Measurements from ENCODE around the gene ERC1. TPM values are rescaled to one million over a fixed set of nuclear protein-coding genes. Genes with fewer than 3 reads are reported as not detected.
A peak's percentile ranks its signal among the peaks of the same experiment; 100 is the strongest.

The ERC1 gene
- total RNA-seq, 5 donors from 2014 or later (not counting 1 experiment from before 2014, with no cell fraction given): 41.8 to 68.0 (median 46.5) TPM

DNA sequence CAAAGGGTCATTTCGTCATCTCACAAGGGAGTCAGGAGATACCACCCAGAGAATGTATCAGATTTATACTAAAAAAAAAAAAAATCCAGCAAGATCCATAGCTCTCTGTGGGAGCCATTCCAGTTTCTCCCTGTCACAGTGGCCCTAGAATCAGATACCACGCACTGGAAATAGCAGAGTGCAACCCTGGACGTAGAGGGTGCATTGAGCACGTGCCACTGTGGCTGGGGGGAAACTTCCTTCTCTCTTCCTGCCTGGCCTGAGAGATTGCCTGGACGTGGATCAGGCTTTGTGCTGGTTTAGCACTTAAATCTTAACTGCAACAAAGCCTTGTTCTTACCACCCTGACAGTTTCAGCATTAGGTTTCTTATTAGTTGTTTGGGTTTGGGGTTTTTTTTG is 479.0 kb downstream of the ERC1 start:
- Mint-ChIP-seq H3K36me3 (peaks cover 24% of the 10 kb centered on the region), H3K4me1 (peaks cover 0 to 6% (median 0%) of the 10 kb centered on the region in 3 donors), H3K27me3 (no peaks in the 10 kb centered on the region), H3K27ac (no peak overlapping the region), H3K4me3 (no peak overlapping the region), H3K9me3 (no peaks in the 10 kb centered on the region)
- H3K4me1 ChIP-seq (ENCODE audit: control insufficient read depth in 1 of 2, extremely low read depth in 1 of 2, insufficient read depth in 2 of 2, low read length in 2 of 2): peaks cover 10 to 23% of the 10 kb centered on the region in 2 experiments
- POLR2A ChIA-PET: no interaction called here
- ATAC-seq (replicated peaks in 1 of 4) (no peak), DNase-seq (no peak)
- H3K36me3 ChIP-seq (ENCODE audit: control insufficient read depth in 2 of 2, extremely low read depth in 1 of 2, insufficient read depth in 1 of 2, low read length in 1 of 2): no peaks in the 10 kb centered on the region
- no peaks in the 10 kb centered on the region for H3K27me3 ChIP-seq (replicated peaks in 1 of 2; ENCODE audit: control insufficient read depth in 2 of 2, extremely low read depth in 1 of 2, insufficient read depth in 2 of 2, low read length in 1 of 2)
- no peak overlapping the region for H3K4me3 ChIP-seq (ENCODE audit: control insufficient read depth in 1 of 2, extremely low read depth in 1 of 2, low read length in 1 of 2)
- CTCF ChIA-PET: no interaction called here
- no peak overlapping the region for H3K27ac ChIP-seq (ENCODE audit: low read length)
- no peaks in the 10 kb centered on the region for H3K9me3 ChIP-seq
- WGBS (ENCODE audit: insufficient coverage): 59% methylated on average over 2 of the region's 5 CpGs

DNA sequence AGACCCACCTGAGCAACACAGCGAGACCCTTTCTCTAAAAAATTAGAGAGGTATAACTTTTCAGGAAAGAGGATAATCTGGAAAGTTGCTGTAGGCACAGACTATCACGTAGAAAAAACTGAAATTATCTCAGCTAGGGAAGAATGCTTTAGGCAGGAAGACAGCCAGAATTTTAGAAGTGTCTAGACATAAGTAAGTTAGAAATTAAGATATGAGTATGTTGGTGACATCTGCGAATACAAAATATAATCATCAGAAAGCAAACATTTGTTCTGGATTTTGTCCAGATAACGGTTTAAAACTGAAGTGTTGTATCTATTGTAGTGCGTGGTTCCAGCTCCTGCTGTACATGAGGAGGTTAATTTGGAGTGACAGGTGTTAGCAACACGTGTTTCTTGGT is 480.2 kb downstream of the ERC1 start:
- Mint-ChIP-seq H3K4me1 (peaks cover 0 to 6% (median 0%) of the 10 kb centered on the region in 3 donors), H3K36me3 (peaks cover 14% of the 10 kb centered on the region), H3K27ac (no peak overlapping the region), H3K4me3 (no peak overlapping the region), H3K9me3 (no peaks in the 10 kb centered on the region), H3K27me3 (no peaks in the 10 kb centered on the region)
- no peak for DNase-seq
- no peaks in the 10 kb centered on the region for H3K27me3 ChIP-seq (replicated peaks in 1 of 2; ENCODE audit: control insufficient read depth in 2 of 2, extremely low read depth in 1 of 2, insufficient read depth in 2 of 2, low read length in 1 of 2)
- no peak overlapping the region for H3K4me3 ChIP-seq (ENCODE audit: control insufficient read depth in 1 of 2, extremely low read depth in 1 of 2, low read length in 1 of 2)
- WGBS (ENCODE audit: insufficient coverage): 100% methylated on average over 2 of the region's 6 CpGs
- peaks cover 10 to 23% of the 10 kb centered on the region in 2 experiments for H3K4me1 ChIP-seq (ENCODE audit: control insufficient read depth in 1 of 2, extremely low read depth in 1 of 2, insufficient read depth in 2 of 2, low read length in 2 of 2)
- CTCF ChIA-PET: no interaction called here
- POLR2A ChIA-PET: interaction anchor here in 1 of 2 donors (0.5 to 0.6 kb wide), 2 partner anchors 83 to 328 kb away, joined by 4 to 8 read pairs; no protein-coding TSS in a partner anchor
- ATAC-seq (replicated peaks in 1 of 4): no peak
- no peaks in the 10 kb centered on the region for H3K9me3 ChIP-seq
- H3K36me3 ChIP-seq (ENCODE audit: control insufficient read depth in 2 of 2, extremely low read depth in 1 of 2, insufficient read depth in 1 of 2, low read length in 1 of 2): no peaks in the 10 kb centered on the region
- no peak overlapping the region for H3K27ac ChIP-seq (ENCODE audit: low read length)

DNA sequence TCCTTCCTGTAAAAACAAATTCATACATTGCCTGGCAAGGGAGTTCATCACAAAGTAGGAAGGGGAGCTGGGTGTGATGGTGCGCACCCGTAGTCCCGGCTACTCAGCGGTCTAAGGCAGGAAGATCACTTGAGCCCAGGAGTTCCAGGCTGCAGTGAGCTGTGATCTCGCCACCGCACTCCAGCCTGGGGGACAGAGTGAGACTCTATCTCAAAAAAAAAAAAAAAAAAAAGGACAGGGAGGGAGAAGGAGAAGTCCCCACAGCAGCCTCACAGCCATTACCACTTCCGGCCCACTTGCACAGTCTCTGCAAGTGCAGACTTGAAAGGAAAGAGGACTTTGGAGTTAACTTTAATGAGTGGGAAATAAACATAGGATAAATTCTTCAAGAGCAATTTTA is 482.4 kb downstream of the ERC1 start:
- DNase-seq (peak in 30 of 35 experiments; percentile 8 to 58 (median 28)), ATAC-seq (replicated peaks in 1 of 4) (peak; percentile 58 to 90 (median 81))
- H3K9me3 ChIP-seq: no peaks in the 10 kb centered on the region
- peak overlapping the region in 1 of 2 donors; percentile 46 for H3K4me3 ChIP-seq (ENCODE audit: control insufficient read depth in 1 of 2, extremely low read depth in 1 of 2, low read length in 1 of 2)
- Mint-ChIP-seq H3K4me1 (peaks cover 0 to 6% (median 0%) of the 10 kb centered on the region in 3 donors), H3K27ac (peak overlapping the region in 1 of 2 donors; percentile 59), H3K4me3 (peak overlapping the region in 2 of 3 donors; percentile 46 to 49), H3K36me3 (peaks cover 13% of the 10 kb centered on the region), H3K27me3 (no peaks in the 10 kb centered on the region), H3K9me3 (no peaks in the 10 kb centered on the region)
- 7% methylated on average over 4 of the region's 7 CpGs for WGBS (ENCODE audit: insufficient coverage)
- ChIA-PET POLR2A (interaction anchor here in 1 of 2 donors (1.0 kb wide), 1 partner anchor 473 kb away, joined by 6 read pairs; no protein-coding TSS in a partner anchor), CTCF (no interaction called here)
- H3K27me3 ChIP-seq (replicated peaks in 1 of 2; ENCODE audit: control insufficient read depth in 2 of 2, extremely low read depth in 1 of 2, insufficient read depth in 2 of 2, low read length in 1 of 2): no peaks in the 10 kb centered on the region
- H3K27ac ChIP-seq (ENCODE audit: low read length): no peak overlapping the region
- H3K4me1 ChIP-seq (ENCODE audit: control insufficient read depth in 1 of 2, extremely low read depth in 1 of 2, insufficient read depth in 2 of 2, low read length in 2 of 2): peaks cover 10 to 23% of the 10 kb centered on the region in 2 experiments
- no peaks in the 10 kb centered on the region for H3K36me3 ChIP-seq (ENCODE audit: control insufficient read depth in 2 of 2, extremely low read depth in 1 of 2, insufficient read depth in 1 of 2, low read length in 1 of 2)

DNA sequence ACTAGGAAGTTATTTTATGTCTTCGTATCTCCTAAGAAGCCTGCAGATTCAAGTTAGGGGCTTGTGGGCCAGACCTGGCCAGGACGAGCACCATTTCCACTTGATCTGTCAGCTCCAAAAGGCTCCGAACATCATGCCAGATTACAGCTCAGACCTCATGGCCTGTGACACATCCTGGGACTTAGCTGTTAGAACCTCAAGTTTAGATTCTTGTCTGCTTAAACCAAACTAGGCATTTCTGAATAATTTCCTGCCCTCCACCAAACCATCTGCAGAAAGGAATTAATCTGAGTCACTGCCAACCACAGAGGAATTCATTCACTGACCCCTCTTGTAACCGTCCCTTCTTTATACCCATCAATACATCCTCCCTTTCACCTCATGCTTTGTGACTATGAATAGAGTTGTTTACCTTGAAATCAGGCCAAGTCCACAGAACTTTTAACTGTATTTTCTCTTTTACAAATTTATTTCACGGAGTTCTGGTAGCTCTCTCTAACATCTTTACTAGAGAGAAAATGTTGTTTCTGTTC is 483.1 kb downstream of the ERC1 start:
- Histone ChIP-seq H3K27me3 (replicated peaks in 1 of 2; ENCODE audit: control insufficient read depth in 2 of 2, extremely low read depth in 1 of 2, insufficient read depth in 2 of 2, low read length in 1 of 2) (no peaks in the 10 kb centered on the region), H3K27ac (ENCODE audit: low read length) (no peak overlapping the region), H3K4me3 (ENCODE audit: control insufficient read depth in 1 of 2, extremely low read depth in 1 of 2, low read length in 1 of 2) (no peak overlapping the region), H3K4me1 (ENCODE audit: control insufficient read depth in 1 of 2, extremely low read depth in 1 of 2, insufficient read depth in 2 of 2, low read length in 2 of 2) (peaks cover 10 to 23% of the 10 kb centered on the region in 2 experiments), H3K36me3 (ENCODE audit: control insufficient read depth in 2 of 2, extremely low read depth in 1 of 2, insufficient read depth in 1 of 2, low read length in 1 of 2) (no peaks in the 10 kb centered on the region), H3K9me3 (no peaks in the 10 kb centered on the region)
- Mint-ChIP-seq H3K4me1 (peaks cover 0 to 6% (median 0%) of the 10 kb centered on the region in 3 donors), H3K36me3 (peaks cover 10% of the 10 kb centered on the region), H3K4me3 (no peak overlapping the region), H3K9me3 (no peaks in the 10 kb centered on the region), H3K27ac (no peak overlapping the region), H3K27me3 (no peaks in the 10 kb centered on the region)
- WGBS (ENCODE audit: insufficient coverage): 65% methylated on average over 3 of the region's 5 CpGs
- ATAC-seq (replicated peaks in 1 of 4) (peak in 1 of 4 experiments; percentile 28), DNase-seq (peak in 1 of 35 experiments; percentile 11)
- ChIA-PET CTCF (no interaction called here), POLR2A (no interaction called here)

DNA sequence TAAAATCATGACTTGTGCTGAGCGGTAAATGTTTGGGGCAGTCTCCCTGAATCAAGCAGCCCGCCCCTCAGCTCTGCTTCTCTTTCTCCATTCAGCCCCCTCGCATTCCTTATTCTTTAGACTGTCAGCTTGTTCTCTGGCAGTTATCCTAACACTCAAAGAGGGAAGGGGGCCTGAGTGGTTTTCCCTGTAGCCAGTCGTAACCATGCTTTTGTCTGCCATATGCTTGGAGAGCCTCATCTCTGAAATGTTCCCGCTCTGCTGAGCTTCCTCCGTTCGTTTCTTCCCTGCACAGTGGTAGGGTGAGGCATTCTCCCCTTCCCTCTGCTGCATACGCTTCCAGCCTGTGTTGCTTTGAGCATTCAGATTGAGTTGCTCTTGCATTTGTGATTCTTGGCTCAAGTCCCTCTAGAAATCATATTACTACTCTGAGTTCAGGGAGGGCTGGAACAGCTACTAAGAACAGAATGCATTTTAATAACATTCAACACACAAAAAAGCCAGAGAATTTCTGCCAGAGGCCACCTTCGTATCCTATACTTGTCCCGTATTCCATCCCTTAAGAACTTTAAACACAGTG is 483.6 kb downstream of the ERC1 start:
- Mint-ChIP-seq H3K4me3 (no peak overlapping the region), H3K27me3 (no peaks in the 10 kb centered on the region), H3K4me1 (peaks cover 0 to 6% (median 0%) of the 10 kb centered on the region in 3 donors), H3K9me3 (no peaks in the 10 kb centered on the region), H3K27ac (no peak overlapping the region), H3K36me3 (peaks cover 9% of the 10 kb centered on the region)
- H3K27me3 ChIP-seq (replicated peaks in 1 of 2; ENCODE audit: control insufficient read depth in 2 of 2, extremely low read depth in 1 of 2, insufficient read depth in 2 of 2, low read length in 1 of 2): no peaks in the 10 kb centered on the region
- H3K36me3 ChIP-seq (ENCODE audit: control insufficient read depth in 2 of 2, extremely low read depth in 1 of 2, insufficient read depth in 1 of 2, low read length in 1 of 2): no peaks in the 10 kb centered on the region
- ChIA-PET POLR2A (no interaction called here), CTCF (no interaction called here)
- no peak overlapping the region for H3K27ac ChIP-seq (ENCODE audit: low read length)
- no peak overlapping the region for H3K4me3 ChIP-seq (ENCODE audit: control insufficient read depth in 1 of 2, extremely low read depth in 1 of 2, low read length in 1 of 2)
- ATAC-seq (replicated peaks in 1 of 4): no peak
- H3K9me3 ChIP-seq: no peaks in the 10 kb centered on the region
- 100% methylated on average over 1 of the region's 10 CpGs for WGBS (ENCODE audit: insufficient coverage)
- H3K4me1 ChIP-seq (ENCODE audit: control insufficient read depth in 1 of 2, extremely low read depth in 1 of 2, insufficient read depth in 2 of 2, low read length in 2 of 2): peaks cover 10 to 23% of the 10 kb centered on the region in 2 experiments
- no peak for DNase-seq

DNA sequence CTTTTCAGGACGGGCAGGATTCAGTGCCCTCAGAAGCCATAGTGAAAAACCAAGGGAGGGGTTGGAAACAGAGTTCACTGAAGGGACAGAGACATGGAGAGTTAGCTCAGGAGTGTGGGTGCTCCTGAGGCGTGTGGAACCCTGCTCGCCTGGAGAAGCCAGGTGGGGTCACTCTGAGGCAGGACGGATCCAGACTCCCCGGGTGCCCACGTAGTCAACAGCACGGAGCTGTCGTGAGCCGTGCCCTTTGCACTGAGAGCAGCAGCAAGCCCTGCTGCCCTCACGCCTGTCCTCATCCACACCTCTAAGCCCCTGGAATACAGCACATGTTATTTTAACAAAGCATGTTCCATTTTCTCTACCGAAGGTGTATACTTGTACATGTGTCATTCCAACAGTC is 488.6 kb downstream of the ERC1 start:
- ChIA-PET CTCF (no interaction called here), POLR2A (no interaction called here)
- Histone ChIP-seq H3K27ac (ENCODE audit: low read length) (no peak overlapping the region), H3K4me3 (ENCODE audit: control insufficient read depth in 1 of 2, extremely low read depth in 1 of 2, low read length in 1 of 2) (no peak overlapping the region), H3K4me1 (ENCODE audit: control insufficient read depth in 1 of 2, extremely low read depth in 1 of 2, insufficient read depth in 2 of 2, low read length in 2 of 2) (no peaks in the 10 kb centered on the region), H3K36me3 (ENCODE audit: control insufficient read depth in 2 of 2, extremely low read depth in 1 of 2, insufficient read depth in 1 of 2, low read length in 1 of 2) (no peaks in the 10 kb centered on the region), H3K9me3 (no peaks in the 10 kb centered on the region), H3K27me3 (replicated peaks in 1 of 2; ENCODE audit: control insufficient read depth in 2 of 2, extremely low read depth in 1 of 2, insufficient read depth in 2 of 2, low read length in 1 of 2) (no peaks in the 10 kb centered on the region)
- no peak overlapping the region for H3K27ac Mint-ChIP-seq
- 97% methylated on average over 9 of the region's 11 CpGs for WGBS (ENCODE audit: insufficient coverage)
- H3K9me3 Mint-ChIP-seq: no peaks in the 10 kb centered on the region
- no peaks in the 10 kb centered on the region for H3K27me3 Mint-ChIP-seq
- H3K36me3 Mint-ChIP-seq: no peaks in the 10 kb centered on the region
- no peaks in the 10 kb centered on the region for H3K4me1 Mint-ChIP-seq
- no peak for DNase-seq
- no peak for ATAC-seq (replicated peaks in 1 of 4)
- H3K4me3 Mint-ChIP-seq: no peak overlapping the region

Data from T-cell (primary cell).